CD4-positive, alpha-beta T cell treated with Interleukin-17A for 4 hours (primary cell): Measurements from ENCODE around the gene SGPP1.
"Not testable (repeated sequence)": the region's sequence is repeated elsewhere in the genome, so short reads cannot be mapped to it uniquely, and the experiment has no call there.

Experiments
- DNase-seq: peaks from one replicate; pipeline ENCODE4 v3.0.0-alpha.2; 2020; ENCODE audit warnings: mixed read lengths

SGPP1 gene

GRCh38 chr14:63725786-63726460 is 1.9 kb downstream of the SGPP1 start:
- DNase-seq, result no peak

GRCh38 chr14:63717702-63718101 is 10.2 kb downstream of the SGPP1 start:
- DNase-seq, result no peak

GRCh38 chr14:63715360-63715759 is 12.5 kb downstream of the SGPP1 start:
- DNase-seq, result no peak

GRCh38 chr14:63713764-63714163 is 14.1 kb downstream of the SGPP1 start:
- DNase-seq, result no peak

- no peak for DNase-seq
These were observed 14.8 kb downstream of the SGPP1 start for GRCh38 chr14:63713058-63713457.

GRCh38 chr14:63712123-63712522 is 15.7 kb downstream of the SGPP1 start:
- no peak for DNase-seq

GRCh38 chr14:63710497-63710896 is 17.4 kb downstream of the SGPP1 start:
- no peak for DNase-seq

GRCh38 chr14:63709589-63709988 is 18.3 kb downstream of the SGPP1 start:
- DNase-seq, result no peak

- no peak for DNase-seq
These were observed 20.6 kb downstream of the SGPP1 start for GRCh38 chr14:63707216-63707615.

GRCh38 chr14:63705561-63706070 is 22.2 kb downstream of the SGPP1 start:
- DNase-seq, result no peak

GRCh38 chr14:63702530-63702929 is 25.3 kb downstream of the SGPP1 start:
- DNase-seq, result not testable (repeated sequence)

- DNase-seq, result no peak
These were observed 26.1 kb downstream of the SGPP1 start for GRCh38 chr14:63701606-63702299.

GRCh38 chr14:63692310-63693020 is 35.4 kb downstream of the SGPP1 start:
- no peak for DNase-seq

GRCh38 chr14:63689132-63689531 is 38.7 kb downstream of the SGPP1 start:
- no peak for DNase-seq

- DNase-seq, result no peak
These were observed 40.9 kb downstream of the SGPP1 start for GRCh38 chr14:63686926-63687325.

- no peak for DNase-seq
These were observed 42.5 kb downstream of the SGPP1 start for GRCh38 chr14:63685401-63685800.

GRCh38 chr14:63682727-63683593 is 44.9 kb downstream of the SGPP1 start:
- no peak for DNase-seq

- DNase-seq, result no peak
These were observed 49.3 kb downstream of the SGPP1 start for GRCh38 chr14:63678536-63678935.

GRCh38 chr14:63677891-63678379 is 49.9 kb downstream of the SGPP1 start:
- DNase-seq, result no peak

- DNase-seq, result no peak
These were observed 51.2 kb downstream of the SGPP1 start for GRCh38 chr14:63676615-63677014.

GRCh38 chr14:63673886-63674497 is 53.9 kb downstream of the SGPP1 start:
- DNase-seq, result no peak

GRCh38 chr14:63673255-63673654 is 54.6 kb downstream of the SGPP1 start:
- DNase-seq, result no peak
